Measurements from ENCODE around the gene TM7SF3. TPM values are rescaled to one million over a fixed set of nuclear protein-coding genes. Genes with fewer than 3 reads are reported as not detected.
"Not testable (repeated sequence)": the region's sequence is repeated elsewhere in the genome, so short reads cannot be mapped to it uniquely, and the experiment has no call there.

Gene TM7SF3
- 146 and 162 TPM in 2 replicates for total RNA-seq (2014; rRNA removed; shearing (Covaris generic))

- DNase-seq (ENCODE audit: low spot score), result peak; percentile 98
Observed at GRCh38 chr12:27014085-27014858, at the start of gene TM7SF3. TM7SF3 (minus strand) TSS chr12:27014384; CDS start chr12:27014168, 216 bp downstream.

- no peak for DNase-seq (ENCODE audit: low spot score)
Observed at GRCh38 chr12:27063250-27063851, 49.2 kb upstream of the TM7SF3 start.

DNA sequence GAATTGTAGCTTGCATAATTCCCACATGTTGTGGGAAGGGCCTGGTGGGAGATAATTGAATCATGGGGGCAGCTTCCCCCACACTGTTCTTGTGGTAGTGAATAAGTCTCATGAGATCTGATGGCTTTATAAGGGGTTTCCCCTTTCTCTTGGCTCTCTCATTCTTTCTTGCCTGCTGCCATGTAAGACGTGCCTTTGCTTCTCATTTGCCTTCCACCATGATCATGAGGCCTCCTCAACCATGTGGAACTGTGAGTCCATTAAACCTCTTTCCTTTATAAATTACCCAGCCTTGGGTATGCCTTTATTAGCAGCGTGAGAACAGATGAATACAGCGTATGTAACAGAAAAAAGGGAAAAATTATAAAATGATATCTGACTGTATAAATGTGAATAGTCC, 47.1 kb upstream of the TM7SF3 start:
- DNase-seq (ENCODE audit: low spot score), result no peak

- no peak for DNase-seq (ENCODE audit: low spot score)
Observed at GRCh38 chr12:27060740-27061139, 46.6 kb upstream of the TM7SF3 start.

- no peak for DNase-seq (ENCODE audit: low spot score)
Observed at GRCh38 chr12:27057543-27057942, 43.4 kb upstream of the TM7SF3 start.

DNA sequence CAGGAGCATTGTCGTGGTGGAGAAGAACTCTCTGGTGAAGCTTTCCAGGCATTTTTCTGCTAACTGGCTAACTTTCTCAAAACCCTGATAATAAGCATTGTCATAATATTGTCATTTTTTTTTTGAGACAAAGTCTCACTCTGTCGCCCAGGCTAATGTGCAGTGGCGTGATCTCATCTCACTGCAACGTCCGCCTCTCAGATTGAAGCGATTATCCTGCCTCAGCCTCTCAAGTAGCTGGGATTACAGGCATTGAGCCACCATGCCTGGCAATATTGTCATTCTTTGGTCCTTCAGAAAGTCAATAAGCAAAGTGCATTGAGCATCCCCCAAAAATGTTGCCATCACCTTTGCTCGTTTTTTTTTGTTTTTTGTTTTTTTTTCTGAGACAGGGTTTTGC, 41.8 kb upstream of the TM7SF3 start:
- DNase-seq (ENCODE audit: low spot score), result no peak

DNA sequence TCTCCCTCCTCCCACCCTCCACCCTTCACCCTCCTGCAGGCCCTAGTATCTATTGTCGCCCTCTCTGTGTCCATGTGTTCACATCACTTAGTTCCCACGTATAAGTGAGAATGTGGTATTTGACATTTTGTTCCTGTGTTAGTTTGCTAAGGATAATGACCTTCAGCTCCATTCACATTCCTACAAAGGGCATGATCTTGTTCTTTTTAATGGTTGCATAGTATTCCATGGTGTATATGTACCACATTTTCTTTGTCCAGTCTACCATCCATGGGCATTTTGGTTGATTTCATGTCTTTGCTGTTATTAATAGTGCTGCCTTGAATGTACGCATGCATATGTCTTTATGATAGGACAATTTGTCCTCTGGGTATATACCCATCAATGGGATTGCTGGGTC, 38.6 kb upstream of the TM7SF3 start:
- no peak for DNase-seq (ENCODE audit: low spot score)

DNA sequence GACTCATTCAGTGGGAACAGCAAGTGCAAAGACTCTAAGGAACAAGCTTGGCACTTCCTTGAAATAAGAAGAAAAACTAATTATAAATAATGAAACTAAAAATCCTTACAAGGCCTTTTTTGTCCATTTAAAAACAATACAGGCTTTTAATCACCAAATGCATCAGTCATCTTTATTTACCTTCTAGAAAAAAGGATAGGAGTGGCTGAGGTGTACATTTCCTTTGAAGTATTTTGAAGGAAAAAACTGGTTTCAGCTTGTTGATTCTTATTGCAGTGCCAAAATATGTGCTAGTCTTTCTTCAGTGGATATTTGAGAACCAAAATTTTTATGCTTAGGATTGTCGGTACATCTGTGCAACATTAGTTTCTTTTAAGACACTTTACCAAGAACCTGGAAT, 38.0 kb upstream of the TM7SF3 start:
- no peak for DNase-seq (ENCODE audit: low spot score)

- DNase-seq (ENCODE audit: low spot score), result peak; percentile 31
Observed at GRCh38 chr12:27048822-27049752, 34.9 kb upstream of the TM7SF3 start.

GRCh38 chr12:27042018-27042417, 27.8 kb upstream of the TM7SF3 start:
- DNase-seq (ENCODE audit: low spot score), result not testable (repeated sequence)

DNA sequence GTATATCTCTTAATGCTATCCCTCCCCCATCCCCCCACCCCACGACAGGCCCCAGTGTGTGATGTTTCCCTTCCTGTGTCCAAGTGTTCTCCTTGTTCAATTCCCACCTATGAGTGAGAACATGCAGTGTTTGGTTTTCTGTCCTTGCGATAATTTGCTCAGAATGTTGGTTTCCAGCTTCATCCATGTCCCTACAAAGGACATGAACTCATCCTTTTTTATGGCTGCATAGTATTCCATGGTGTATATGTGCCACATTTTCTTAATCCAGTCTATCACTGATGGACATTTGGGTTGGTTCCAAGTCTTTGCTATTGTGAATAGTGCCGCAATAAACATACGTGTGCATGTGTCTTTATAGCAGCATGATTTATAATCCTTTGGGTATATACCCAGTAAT, 26.5 kb upstream of the TM7SF3 start:
- not testable (repeated sequence) for DNase-seq (ENCODE audit: low spot score)

DNA sequence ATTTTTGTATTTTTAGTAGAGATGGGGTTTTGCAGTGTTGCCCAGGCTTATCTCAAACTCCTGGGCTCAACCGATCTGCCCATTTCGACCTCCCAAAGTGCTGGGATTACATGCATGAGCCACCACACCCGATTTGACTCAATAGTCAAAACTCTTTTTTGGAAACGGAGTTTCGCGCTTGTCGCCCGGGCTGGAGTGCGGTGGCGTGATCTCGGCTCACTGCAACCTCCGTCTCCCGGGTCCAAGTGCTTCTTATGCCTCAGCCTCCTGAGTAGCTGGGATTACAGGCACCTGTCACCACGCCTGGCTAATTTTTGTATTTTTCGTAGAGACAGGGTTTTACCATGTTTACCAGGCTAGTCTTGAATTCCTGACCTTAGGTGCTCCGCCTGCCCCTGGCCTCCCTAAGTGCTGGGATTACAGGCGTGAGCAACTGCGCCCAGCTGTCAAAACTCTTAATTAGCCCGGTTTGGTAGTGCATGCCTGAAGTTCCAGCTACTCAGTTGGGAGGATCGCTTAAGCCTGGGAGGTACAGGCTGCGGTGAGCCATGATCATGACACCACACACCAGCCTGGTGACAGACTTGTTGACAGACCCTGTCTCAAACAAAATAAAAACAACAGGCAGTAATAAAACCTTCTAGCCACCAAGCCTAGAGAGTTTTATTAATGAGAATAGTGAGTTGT, 20.6 kb upstream of the TM7SF3 start:
- no peak for DNase-seq (ENCODE audit: low spot score)

DNA sequence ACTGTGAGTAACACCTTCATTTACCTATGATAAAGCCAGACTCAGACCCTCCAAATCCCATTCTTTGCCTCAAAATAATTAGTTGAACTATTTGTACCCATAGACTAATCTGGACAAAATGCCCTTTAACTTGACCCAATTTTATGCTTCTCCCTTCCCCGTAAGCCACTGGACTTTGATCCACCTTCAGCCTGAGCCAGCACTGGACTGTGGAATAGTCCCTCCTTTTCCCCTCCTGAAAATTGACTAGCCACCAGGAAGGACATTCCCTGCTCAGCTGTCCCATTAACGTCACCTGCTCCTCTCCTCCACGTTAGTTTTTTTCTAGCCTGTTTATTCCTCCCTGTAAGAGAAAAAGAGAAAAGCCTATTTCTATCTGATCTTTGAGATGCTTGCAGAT, 18.5 kb upstream of the TM7SF3 start:
- DNase-seq (ENCODE audit: low spot score), result no peak

- DNase-seq (ENCODE audit: low spot score), result no peak
Observed at GRCh38 chr12:27031531-27031930, 17.3 kb upstream of the TM7SF3 start.

- DNase-seq (ENCODE audit: low spot score), result no peak
Observed at GRCh38 chr12:27026257-27026656, 12.1 kb upstream of the TM7SF3 start.

GRCh38 chr12:27025116-27025515, 10.9 kb upstream of the TM7SF3 start:
- DNase-seq (ENCODE audit: low spot score), result no peak

GRCh38 chr12:27024291-27024690, 10.1 kb upstream of the TM7SF3 start:
- DNase-seq (ENCODE audit: low spot score), result no peak

DNA sequence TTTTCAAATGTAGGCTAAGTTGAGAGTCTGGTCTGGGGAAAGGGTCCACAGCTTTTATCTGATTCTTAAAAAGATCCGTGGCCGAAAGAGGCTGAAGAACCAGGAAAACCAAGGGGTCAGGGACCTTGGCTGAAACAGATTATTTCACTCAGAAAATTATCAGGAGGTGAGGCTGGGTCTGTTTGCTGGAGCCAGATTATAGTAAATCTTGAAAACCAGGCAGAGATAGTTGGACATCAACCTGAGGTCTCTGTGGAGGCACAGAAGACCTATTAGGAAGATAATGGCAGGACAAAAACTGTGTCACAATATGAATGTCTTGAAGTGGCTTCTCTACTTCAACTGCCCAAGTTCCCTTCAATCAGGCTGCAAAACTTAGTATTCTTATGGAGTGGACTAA, 6.6 kb upstream of the TM7SF3 start:
- DNase-seq (ENCODE audit: low spot score), result no peak

- no peak for DNase-seq (ENCODE audit: low spot score)
Observed at GRCh38 chr12:27018037-27018436, 3.9 kb upstream of the TM7SF3 start.

DNA sequence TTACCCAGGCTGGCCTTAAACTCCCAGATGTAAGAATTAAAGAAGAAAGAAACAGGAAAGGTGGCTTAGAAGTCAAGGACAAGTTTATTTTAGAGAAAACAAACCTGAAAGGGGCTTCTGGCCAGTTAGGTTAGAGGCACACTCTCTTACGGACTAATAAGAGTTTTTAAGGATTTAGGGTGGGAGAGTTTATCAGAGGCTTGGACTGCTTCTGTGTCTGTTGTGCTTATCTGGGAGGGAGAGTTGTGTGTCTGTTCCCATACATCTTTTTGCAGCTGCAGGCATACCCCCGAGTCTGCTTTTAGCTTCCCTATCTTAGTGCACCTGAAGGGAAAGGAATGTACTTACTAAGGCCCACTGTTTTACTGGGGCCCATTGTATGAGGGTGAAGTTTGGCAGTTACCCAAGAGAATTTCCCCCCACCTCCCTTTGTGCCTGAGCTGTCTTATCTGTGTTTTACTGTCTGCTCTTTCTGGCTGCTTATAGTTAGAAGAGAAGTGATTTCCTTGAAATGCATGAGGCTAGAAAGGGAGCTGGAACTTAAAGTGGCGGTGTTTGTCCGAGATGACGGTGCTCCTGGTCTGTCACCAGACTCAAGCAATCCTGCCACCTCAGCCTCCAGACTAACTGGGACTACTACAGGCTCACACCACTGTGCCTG, 3.1 kb upstream of the TM7SF3 start:
- DNase-seq (ENCODE audit: low spot score), result not testable (repeated sequence)

- peak; percentile 68 for DNase-seq (ENCODE audit: low spot score)
Observed at GRCh38 chr12:27015730-27016076, 1.5 kb upstream of the TM7SF3 start.
